HG03175 (cell line): ENCODE data around the gene RAF1.

Experiments
- ATAC-seq: cut with Tn5 transposase; IDR thresholded peaks from one replicate; pipeline ENCODE4 v1.9.1; 2021; ENCODE audit warnings: mild to moderate bottlenecking, moderate library complexity; ENCODE audit not compliant: unreplicated experiment

Gene RAF1

GRCh38 chr3:12593473-12593872 is 70.4 kb downstream of the RAF1 start:
- no peak for ATAC-seq

GRCh38 chr3:12591997-12592715 is 71.8 kb downstream of the RAF1 start:
- ATAC-seq, result no peak

- no peak for ATAC-seq
These were observed 72.5 kb downstream of the RAF1 start for GRCh38 chr3:12591456-12591855.

GRCh38 chr3:12590096-12590495 is 73.8 kb downstream of the RAF1 start:
- ATAC-seq, result no peak

GRCh38 chr3:12588039-12589009 is 75.6 kb downstream of the RAF1 start:
- no peak for ATAC-seq

- peak; percentile 29 for ATAC-seq
These were observed 77.5 kb downstream of the RAF1 start for GRCh38 chr3:12586403-12586802.

GRCh38 chr3:12585970-12586369 is 77.9 kb downstream of the RAF1 start:
- ATAC-seq, result peak; percentile 72

- ATAC-seq, result no peak
These were observed 78.7 kb downstream of the RAF1 start for GRCh38 chr3:12585181-12585580.

GRCh38 chr3:12584083-12584482 is 79.8 kb downstream of the RAF1 start:
- ATAC-seq, result no peak

GRCh38 chr3:12583280-12583679 is 80.6 kb downstream of the RAF1 start:
- ATAC-seq, result no peak

- no peak for ATAC-seq
These were observed 81.2 kb downstream of the RAF1 start for GRCh38 chr3:12582730-12583129.

- no peak for ATAC-seq
These were observed 84.0 kb downstream of the RAF1 start for GRCh38 chr3:12579905-12580304.

GRCh38 chr3:12579456-12579855 is 84.5 kb downstream of the RAF1 start:
- no peak for ATAC-seq

GRCh38 chr3:12578742-12579141 is 85.2 kb downstream of the RAF1 start:
- no peak for ATAC-seq

- ATAC-seq, result no peak
These were observed 86.5 kb downstream of the RAF1 start for GRCh38 chr3:12577379-12577778.

- no peak for ATAC-seq
These were observed 89.3 kb downstream of the RAF1 start for GRCh38 chr3:12574661-12575060.

- ATAC-seq, result no peak
These were observed 89.8 kb downstream of the RAF1 start for GRCh38 chr3:12574131-12574530.

- ATAC-seq, result no peak
These were observed 91.9 kb downstream of the RAF1 start for GRCh38 chr3:12571986-12572385.

GRCh38 chr3:12569836-12570235 is 94.1 kb downstream of the RAF1 start:
- no peak for ATAC-seq

GRCh38 chr3:12568747-12569146 is 95.2 kb downstream of the RAF1 start:
- no peak for ATAC-seq

GRCh38 chr3:12566976-12567375 is 96.9 kb downstream of the RAF1 start:
- ATAC-seq, result no peak

GRCh38 chr3:12562451-12562850 is 101.5 kb downstream of the RAF1 start:
- no peak for ATAC-seq
